Right lobe of liver (tissue), 6 donors: ENCODE results near the gene CIZ1. TPM values are rescaled to one million over a fixed set of nuclear protein-coding genes. Genes with fewer than 3 reads are reported as not detected.

Source experiments
- ATAC-seq, 4 donors: fragments of 200-7000 bp; cut with Tn5 transposase; one replicate each; pipeline ENCODE4 v1.9.1; 2020; ENCODE audit warnings: mild to moderate bottlenecking in 4 of 4, moderate library complexity in 4 of 4
- DNase-seq, 3 donors: peaks; one replicate each; pipeline ENCODE4 v3.0.0-alpha.2; 2020
- H3K27ac ChIP-seq, 3 donors: fragments of 200-600 bp; one replicate each; pipeline ENCODE4 v1.8.0; 2022
- H3K27me3 ChIP-seq, 2 donors: fragments of 200-600 bp; one replicate each; pipeline ENCODE4 v1.8.0; 2022
- H3K36me3 ChIP-seq, 4 donors: fragments of 200-600 bp; sonication (generic) in 1 of 4; one replicate each; pipeline versions ENCODE4 v1.5.1 to v1.8.0; 2017 to 2022; ENCODE audit warnings: control low read depth in 1 of 4
- H3K4me1 ChIP-seq, 4 donors: fragments of 200-600 bp; sonication (generic) in 1 of 4; one replicate each; pipeline versions ENCODE4 v1.5.1 to v1.8.0; 2017 to 2022; ENCODE audit warnings: control low read depth in 1 of 4
- H3K4me3 ChIP-seq, 3 donors: fragments of 200-600 bp; one replicate each; pipeline ENCODE4 v1.8.0; 2022
- H3K9me3 ChIP-seq, 4 donors: fragments of 200-600 bp; sonication (generic) in 1 of 4; one replicate each; pipeline versions ENCODE4 v1.5.1 to v1.8.0; 2017 to 2022; ENCODE audit warnings: control low read depth in 1 of 4
- POLR2A ChIP-seq: fragments of 450-650 bp; IDR thresholded peaks from one replicate; pipeline ENCODE4 v1.6.1; 2017; ENCODE audit warnings: antibody characterized with exemption, mild to moderate bottlenecking
- WGBS: methylation state at CpG from one replicate; pipeline ENCODE4 v1.1.6; 2018; ENCODE audit warnings: low coverage, low lambda C conversion rate; ENCODE audit not compliant: insufficient coverage; ENCODE audit errors: missing lambda C conversion rate; 5-methylcytosine and 5-hydroxymethylcytosine counted together
- intact Hi-C, 2 donors: fragments of 100-400 bp; cut with DNase I; formaldehyde crosslinking; loops; one replicate each; pipeline versions ENCODE4 v1.11.2 to v1.14.1; 2022
- total RNA-seq, 6 experiments: library from RNA; depleted of rRNA in 2 of 6; stranded (reverse); fragments of >200 nt in 2 of 6; fragmentation: NEBNext Ultra II Directional in 3 of 6; extraction: Animal tissue kit (Norgen Biotek cat#: 25700) in 3 of 6; gene quantifications; one replicate each; pipeline versions ENCODE4 v1.1.0 to v1.2.4, GENCODE V29; 2016 to 2023
- TF ChIP-seq, protein P1 (sequence below), 4 donors: fragments of 200-600 bp in 3 of 4; fragments of 450-650 bp in 1 of 4; IDR thresholded peaks; one replicate each; pipeline versions ENCODE4 v1.5.1 to v1.8.0; 2016 to 2022; ENCODE audit warnings: antibody characterized with exemption in 4 of 4, mild to moderate bottlenecking in 2 of 4
- donor health status: DM: no; HTN: yes; CAD: no.
- donor health status: DM: no; HTN: no; CAD: no.
- donor health status: DM: no; HTN: no; CAD: no.
- donor health status: DM: no; HTN: yes; CAD: no.
- donor health status: DM: no; HTN: yes; CAD: no.

Gene CIZ1
- total RNA-seq, 6 experiments from 2014 or later = 15.9 to 33.5 (median 24.0) TPM

DNA sequence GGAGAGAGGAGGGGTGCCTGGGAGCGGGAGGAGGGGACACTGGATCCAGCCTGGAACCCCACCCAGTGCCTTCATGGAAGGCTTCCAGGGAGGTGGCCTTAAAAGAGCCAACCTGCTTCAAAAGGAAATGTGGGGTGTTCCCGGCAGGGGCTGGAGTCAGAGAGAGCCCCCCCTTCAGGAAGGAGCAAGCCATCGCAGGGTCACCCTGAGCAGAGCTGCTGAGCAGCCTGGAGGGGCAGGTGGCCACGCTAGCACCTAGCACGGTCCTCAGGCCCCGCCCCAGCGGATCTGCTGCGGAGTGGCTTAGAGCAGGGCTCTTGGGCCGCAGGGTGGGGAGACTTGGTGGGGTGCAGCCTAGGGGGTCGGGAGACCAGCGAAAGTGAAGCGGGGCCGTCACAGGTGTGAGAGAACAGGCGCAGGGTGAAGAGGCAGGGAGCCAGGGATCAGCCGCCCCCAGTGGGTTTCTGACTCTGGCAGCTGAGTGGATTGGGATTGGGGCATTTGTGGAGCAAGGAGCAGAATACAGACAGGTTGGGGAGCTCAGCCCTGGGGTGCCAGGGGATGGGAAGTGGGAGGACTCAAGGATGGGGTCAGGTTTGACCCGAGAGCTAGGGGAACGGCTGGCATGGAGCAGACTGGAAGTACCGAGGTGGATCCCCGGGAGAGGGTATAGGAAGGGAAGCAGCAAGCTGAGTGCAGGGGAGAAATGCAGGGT is 40.6 kb downstream of the CIZ1 start:
- intact Hi-C loops = no loop called here
- Histone ChIP-seq H3K36me3 (no peaks in the 10 kb centered on the region), H3K27me3 (no peaks in the 10 kb centered on the region), H3K9me3 (no peaks in the 10 kb centered on the region), H3K27ac (no peak overlapping the region), H3K4me1 (peaks cover 0 to 18% (median 8%) of the 10 kb centered on the region in 4 donors), H3K4me3 (no peak overlapping the region)
- ATAC-seq = no peak
- DNase-seq = peak in 2 of 3 donors; percentile 50 to 55
- WGBS = 67% methylated on average over 10 of the region's 19 CpGs
- TF ChIP-seq POLR2A = no peak
- TF ChIP-seq, protein P1, sequence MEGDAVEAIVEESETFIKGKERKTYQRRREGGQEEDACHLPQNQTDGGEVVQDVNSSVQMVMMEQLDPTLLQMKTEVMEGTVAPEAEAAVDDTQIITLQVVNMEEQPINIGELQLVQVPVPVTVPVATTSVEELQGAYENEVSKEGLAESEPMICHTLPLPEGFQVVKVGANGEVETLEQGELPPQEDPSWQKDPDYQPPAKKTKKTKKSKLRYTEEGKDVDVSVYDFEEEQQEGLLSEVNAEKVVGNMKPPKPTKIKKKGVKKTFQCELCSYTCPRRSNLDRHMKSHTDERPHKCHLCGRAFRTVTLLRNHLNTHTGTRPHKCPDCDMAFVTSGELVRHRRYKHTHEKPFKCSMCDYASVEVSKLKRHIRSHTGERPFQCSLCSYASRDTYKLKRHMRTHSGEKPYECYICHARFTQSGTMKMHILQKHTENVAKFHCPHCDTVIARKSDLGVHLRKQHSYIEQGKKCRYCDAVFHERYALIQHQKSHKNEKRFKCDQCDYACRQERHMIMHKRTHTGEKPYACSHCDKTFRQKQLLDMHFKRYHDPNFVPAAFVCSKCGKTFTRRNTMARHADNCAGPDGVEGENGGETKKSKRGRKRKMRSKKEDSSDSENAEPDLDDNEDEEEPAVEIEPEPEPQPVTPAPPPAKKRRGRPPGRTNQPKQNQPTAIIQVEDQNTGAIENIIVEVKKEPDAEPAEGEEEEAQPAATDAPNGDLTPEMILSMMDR (IDR thresholded peaks at IDR 0.05) = no peak

DNA sequence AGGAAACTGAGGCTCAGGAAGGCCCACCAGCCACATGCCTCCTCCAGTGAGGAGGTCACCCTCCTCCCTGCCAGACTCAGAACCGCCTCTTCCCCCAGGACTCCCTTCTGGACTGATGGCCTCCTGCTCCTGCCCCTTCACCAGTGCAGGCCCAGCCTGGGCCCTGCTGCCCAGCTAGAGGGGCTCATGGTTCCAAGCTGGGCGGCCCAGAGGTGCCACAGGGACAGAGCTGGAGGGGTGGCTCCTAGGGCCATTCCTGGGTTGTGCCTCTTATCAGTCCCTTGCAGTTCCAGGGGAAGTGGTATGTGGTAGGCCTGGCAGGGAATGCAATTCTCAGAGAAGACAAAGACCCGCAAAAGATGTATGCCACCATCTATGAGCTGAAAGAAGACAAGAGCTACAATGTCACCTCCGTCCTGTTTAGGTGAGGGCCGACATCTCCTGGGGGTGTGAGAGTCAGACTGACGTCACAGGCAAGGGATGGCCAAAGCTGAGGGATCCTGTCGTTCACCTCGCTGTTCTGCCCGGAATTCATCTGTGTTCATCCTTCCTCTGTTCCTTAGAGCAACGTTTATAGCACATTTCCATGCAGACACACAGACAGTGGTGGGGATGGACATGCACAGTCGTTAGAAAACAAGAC is 41.3 kb downstream of the CIZ1 start:
- ATAC-seq (no peak), DNase-seq (peak in 2 of 3 donors; percentile 46 to 55)
- H3K4me3 ChIP-seq = no peak overlapping the region
- no peaks in the 10 kb centered on the region for H3K9me3 ChIP-seq
- TF ChIP-seq POLR2A = no peak
- TF ChIP-seq, protein P1 (IDR thresholded peaks at IDR 0.05) = no peak
- intact Hi-C loops = no loop called here
- no peak overlapping the region for H3K27ac ChIP-seq
- no peaks in the 10 kb centered on the region for H3K36me3 ChIP-seq
- 46% methylated on average over 6 of the region's 11 CpGs for WGBS
- H3K27me3 ChIP-seq = no peaks in the 10 kb centered on the region
- H3K4me1 ChIP-seq = peaks cover 0 to 18% (median 8%) of the 10 kb centered on the region in 4 donors

DNA sequence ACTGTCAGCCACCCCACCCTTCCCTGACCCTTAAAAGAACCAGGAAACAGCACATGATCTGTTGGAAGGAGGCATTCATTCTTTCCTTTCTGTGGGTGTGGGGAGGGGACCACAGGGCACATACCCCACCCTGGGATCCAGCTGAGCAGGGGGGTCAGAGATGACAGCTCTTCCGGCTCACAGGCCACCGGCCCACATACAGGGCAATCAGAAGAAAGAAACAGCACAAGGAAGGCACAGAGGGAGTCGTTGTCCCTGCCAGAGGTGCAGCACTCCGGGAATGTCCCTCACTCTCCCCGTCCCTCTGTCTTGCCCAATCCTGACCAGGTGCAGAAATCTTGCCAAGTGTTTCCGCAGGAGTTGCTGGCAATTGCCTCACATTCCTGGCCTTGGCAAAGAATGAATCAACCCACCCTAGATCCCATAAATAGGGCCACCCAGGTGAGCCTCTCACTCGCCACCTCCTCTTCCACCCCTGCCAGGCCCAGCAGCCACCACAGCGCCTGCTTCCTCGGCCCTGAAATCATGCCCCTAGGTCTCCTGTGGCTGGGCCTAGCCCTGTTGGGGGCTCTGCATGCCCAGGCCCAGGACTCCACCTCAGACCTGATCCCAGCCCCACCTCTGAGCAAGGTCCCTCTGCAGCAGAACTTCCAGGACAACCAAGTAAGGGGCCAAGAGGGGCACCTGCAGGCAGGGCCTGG is 42.2 kb downstream of the CIZ1 start, which contains the start of gene LCN2:
LCN2 (plus strand) TSS at position 453 of the 701 bp plus-strand sequence; CDS start at position 526, 73 bp downstream.
- Histone ChIP-seq H3K36me3 (no peaks in the 10 kb centered on the region), H3K27ac (no peak within 1 kb of the TSS), H3K4me3 (no peak within 1 kb of the TSS), H3K9me3 (no peaks in the 10 kb centered on the region), H3K4me1 (peaks cover 0 to 18% (median 8%) of the 10 kb centered on the region in 4 donors), H3K27me3 (no peaks in the 10 kb centered on the region)
- 29% methylated on average over 3 of the region's 9 CpGs for WGBS
- TF ChIP-seq, protein P1 (IDR thresholded peaks at IDR 0.05) = no peak
- TF ChIP-seq POLR2A = no peak
- ATAC-seq (peak; percentile 73 to 85 (median 78)), DNase-seq (peak; percentile 70 to 86 (median 82))
- intact Hi-C loops = no loop called here

DNA sequence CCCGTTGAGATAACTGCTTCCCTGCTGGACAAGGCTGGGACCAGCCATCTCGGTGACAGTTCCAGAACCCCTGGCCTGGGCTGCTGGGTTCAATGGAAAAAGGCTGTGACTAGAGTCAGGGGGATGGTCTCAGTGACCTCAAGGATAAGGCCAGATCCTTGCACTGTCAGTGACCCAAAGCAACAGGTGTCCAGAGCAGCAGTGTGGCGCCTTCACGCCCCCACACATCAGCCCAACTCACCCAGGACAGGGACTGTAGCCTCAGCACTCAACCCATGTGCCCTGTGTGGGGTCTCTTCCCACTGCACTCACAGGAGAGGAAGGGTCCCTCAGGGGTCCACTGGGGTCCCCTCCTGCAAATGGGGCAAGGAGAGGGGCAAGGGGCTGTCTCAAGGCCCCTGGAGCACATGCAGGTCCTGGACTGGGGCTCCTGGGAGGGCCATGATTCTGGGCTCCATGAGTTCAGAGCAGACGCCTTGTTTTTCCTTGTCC is 42.8 kb downstream of the CIZ1 start:
- Histone ChIP-seq H3K27ac (no peak overlapping the region), H3K36me3 (no peaks in the 10 kb centered on the region), H3K27me3 (no peaks in the 10 kb centered on the region), H3K4me3 (no peak overlapping the region), H3K9me3 (no peaks in the 10 kb centered on the region), H3K4me1 (peaks cover 0 to 18% (median 8%) of the 10 kb centered on the region in 4 donors)
- peak in 2 of 3 donors; percentile 36 to 47 for DNase-seq
- TF ChIP-seq, protein P1 (IDR thresholded peaks at IDR 0.05) = no peak
- no peak for TF ChIP-seq POLR2A
- intact Hi-C loops = no loop called here
- WGBS = 75% methylated on average over 3 of the region's 5 CpGs
- ATAC-seq = peak in 3 of 4 donors; percentile 3 to 19 (median 12)
